Dermis microvascular lymphatic vessel endothelial cell (primary cell): ENCODE measurements around the gene SMPDL3B. TPM values are rescaled to one million over a fixed set of nuclear protein-coding genes. Genes with fewer than 3 reads are reported as not detected.

Experiments
- total RNA-seq: library from RNA; depleted of rRNA; stranded (reverse); fragments of >200 nt; gene quantifications from 2 replicates; pipeline ENCODE4 v1.2.1, GENCODE V29; 2014

Gene SMPDL3B
- total RNA-seq, 1 donor from 2014 or later = 0.26 TPM

Other genes with a start within 250 kb of the SMPDL3B start
- 6.2 and 9.7 TPM in 2 replicates for gene FAM76A, start 209.0 kb upstream of the SMPDL3B start, total RNA-seq
- gene STX12, start 161.8 kb upstream of the SMPDL3B start, total RNA-seq = 56.4 and 74.0 TPM in 2 replicates
- 48.3 and 50.2 TPM in 2 replicates for gene PPP1R8, start 104.2 kb upstream of the SMPDL3B start, total RNA-seq
- 29.9 and 36.3 TPM in 2 replicates for gene THEMIS2, start 62.5 kb upstream of the SMPDL3B start, total RNA-seq
- gene RPA2, start 20.4 kb upstream of the SMPDL3B start, total RNA-seq = 45.4 and 68.0 TPM in 2 replicates
- gene XKR8, start 25.0 kb downstream of the SMPDL3B start, total RNA-seq = 5.0 and 7.0 TPM in 2 replicates
- 9.1 and 11.4 TPM in 2 replicates for gene EYA3, start 153.6 kb downstream of the SMPDL3B start, total RNA-seq
- 0.13 TPM in 2 replicates for gene PTAFR, start 241.7 kb downstream of the SMPDL3B start, total RNA-seq